HG02642 (cell line): ENCODE data around the gene GNAO1.

Experiments used
- ATAC-seq: cut with Tn5 transposase; IDR thresholded peaks from one replicate; pipeline ENCODE4 v1.9.1; 2021; ENCODE audit warnings: mild to moderate bottlenecking; ENCODE audit not compliant: unreplicated experiment, poor library complexity

The GNAO1 gene

GRCh38 chr16:56327071-56327928, 136.0 kb downstream of the GNAO1 start:
- ATAC-seq: no peak

- ATAC-seq: no peak
These were observed 136.6 kb downstream of the GNAO1 start for GRCh38 chr16:56327929-56328258.

GRCh38 chr16:56328276-56329022, 137.2 kb downstream of the GNAO1 start:
- ATAC-seq: no peak

- no peak for ATAC-seq
These were observed 138.6 kb downstream of the GNAO1 start for GRCh38 chr16:56329887-56330286.

DNA sequence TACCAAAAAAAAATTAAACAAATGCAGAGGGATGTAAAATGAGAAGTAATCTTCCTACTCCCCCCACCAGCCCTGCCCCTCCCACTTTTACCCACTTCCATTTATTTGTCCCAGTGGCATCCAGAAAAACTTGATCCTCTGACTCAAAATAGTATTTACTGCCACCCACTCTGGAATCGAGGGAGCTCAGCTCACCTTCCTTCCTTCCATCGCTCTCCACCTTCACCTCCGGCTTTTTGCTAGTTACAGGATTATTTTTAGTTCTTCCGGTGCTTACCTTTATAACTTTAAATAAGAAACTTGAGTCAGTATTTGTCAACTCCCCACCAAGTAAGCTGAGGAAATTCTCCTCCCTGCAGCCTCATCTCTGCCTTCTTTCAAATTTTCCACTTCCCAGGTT, 139.2 kb downstream of the GNAO1 start:
- ATAC-seq: no peak

DNA sequence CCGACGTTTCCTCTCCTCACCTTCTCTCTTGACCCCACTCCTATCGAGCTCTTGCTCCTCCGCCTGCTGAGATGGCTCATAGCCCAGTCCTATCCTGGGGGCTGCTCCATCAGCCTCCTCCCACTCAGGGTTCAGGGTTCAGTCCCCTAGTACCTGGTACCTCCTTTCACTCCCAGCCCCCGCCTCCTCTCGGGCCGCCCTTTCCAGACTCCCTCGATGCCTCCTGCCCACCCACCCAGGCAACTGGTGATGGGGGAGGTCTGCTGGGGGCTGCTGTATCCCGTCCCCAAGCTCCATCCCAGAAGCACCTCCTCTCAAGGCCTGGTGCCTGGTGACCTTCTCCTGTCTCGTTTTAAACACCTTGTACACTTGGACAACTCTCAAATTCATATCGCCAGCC, 140.1 kb downstream of the GNAO1 start:
- no peak for ATAC-seq

GRCh38 chr16:56331915-56332314, 140.6 kb downstream of the GNAO1 start:
- no peak for ATAC-seq

GRCh38 chr16:56332464-56333079, 141.3 kb downstream of the GNAO1 start:
- ATAC-seq: no peak

- ATAC-seq: no peak
These were observed 143.5 kb downstream of the GNAO1 start for GRCh38 chr16:56334761-56335160.

GRCh38 chr16:56336071-56336688, 144.9 kb downstream of the GNAO1 start:
- no peak for ATAC-seq

GRCh38 chr16:56336711-56337110, 145.4 kb downstream of the GNAO1 start:
- no peak for ATAC-seq

DNA sequence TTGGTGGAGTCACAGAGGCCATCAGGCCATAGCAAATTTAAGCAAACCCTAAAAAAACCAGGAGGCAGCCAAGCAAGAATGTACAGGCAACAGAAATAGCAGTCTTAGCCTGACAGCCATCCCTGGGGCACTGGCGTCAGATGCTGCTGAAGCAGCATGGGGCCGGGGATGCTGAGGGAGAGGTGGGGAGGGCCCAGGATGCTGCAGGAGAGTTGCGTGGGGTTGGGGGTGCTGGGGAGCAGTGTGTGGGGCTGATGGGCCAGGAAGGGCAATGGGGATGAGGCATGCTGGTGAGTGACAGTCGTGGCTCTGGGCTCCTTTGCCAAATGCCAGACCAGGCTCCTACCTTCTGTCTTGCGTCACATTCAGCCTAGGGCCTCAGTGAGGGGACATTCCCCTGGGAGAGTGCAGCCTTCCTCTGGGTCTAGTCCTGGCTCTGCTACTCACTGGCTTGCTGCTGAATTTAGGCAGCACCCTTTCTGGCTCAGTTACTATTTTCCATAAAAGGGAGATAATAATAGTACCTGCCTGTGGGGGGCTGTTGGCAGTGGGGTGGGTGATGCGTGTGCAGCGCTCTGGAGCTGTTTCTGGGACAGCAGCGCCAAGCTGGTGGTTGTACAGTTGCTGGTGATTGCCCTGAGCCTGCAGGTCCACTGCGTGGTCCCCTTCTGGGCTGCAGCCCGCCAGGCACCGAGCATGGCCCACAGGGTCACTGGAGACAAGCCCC, 146.0 kb downstream of the GNAO1 start:
- ATAC-seq: no peak

- ATAC-seq: no peak
These were observed 146.6 kb downstream of the GNAO1 start for GRCh38 chr16:56337858-56338325.

DNA sequence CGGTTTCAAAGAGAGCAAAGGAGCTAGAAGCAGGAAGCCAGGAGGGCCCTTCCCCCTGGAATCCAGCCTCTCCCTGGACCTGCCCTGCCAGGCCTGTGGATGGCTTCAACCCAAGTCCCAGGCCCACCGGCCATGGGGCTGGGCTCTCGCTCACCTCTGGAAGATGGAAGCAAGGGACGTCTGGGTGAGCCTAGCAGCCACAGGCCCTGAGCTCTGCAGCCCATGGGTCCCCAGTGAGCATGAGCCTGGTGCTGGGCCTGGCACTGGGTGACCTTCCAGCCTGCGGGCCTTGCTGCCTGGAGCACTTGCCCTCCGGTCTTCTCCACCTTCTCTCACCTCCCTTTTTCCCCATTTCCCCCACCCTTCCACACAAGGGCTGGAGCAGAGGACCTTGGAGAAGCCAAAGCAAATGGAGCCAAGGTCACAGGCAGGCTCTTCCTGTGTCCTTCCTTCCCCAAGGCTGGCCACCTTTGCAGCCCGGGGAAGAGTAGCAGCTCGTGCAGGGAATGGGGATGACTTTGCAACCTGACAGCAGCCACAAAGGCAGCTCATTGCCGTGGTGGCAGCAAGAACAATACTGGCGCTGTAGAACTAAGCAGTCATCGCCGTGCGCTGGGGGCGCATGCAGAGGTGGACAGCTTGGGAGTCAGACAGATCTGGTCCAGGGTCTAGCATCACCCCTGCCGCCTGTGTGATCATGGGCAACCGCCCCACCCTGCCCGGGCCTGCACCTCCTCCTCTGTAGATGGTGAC, 147.5 kb downstream of the GNAO1 start:
- no peak for ATAC-seq

GRCh38 chr16:56339431-56340195, 148.3 kb downstream of the GNAO1 start:
- no peak for ATAC-seq

- ATAC-seq: no peak
These were observed 149.1 kb downstream of the GNAO1 start for GRCh38 chr16:56340416-56340815.

GRCh38 chr16:56340864-56341365, 149.6 kb downstream of the GNAO1 start:
- no peak for ATAC-seq

DNA sequence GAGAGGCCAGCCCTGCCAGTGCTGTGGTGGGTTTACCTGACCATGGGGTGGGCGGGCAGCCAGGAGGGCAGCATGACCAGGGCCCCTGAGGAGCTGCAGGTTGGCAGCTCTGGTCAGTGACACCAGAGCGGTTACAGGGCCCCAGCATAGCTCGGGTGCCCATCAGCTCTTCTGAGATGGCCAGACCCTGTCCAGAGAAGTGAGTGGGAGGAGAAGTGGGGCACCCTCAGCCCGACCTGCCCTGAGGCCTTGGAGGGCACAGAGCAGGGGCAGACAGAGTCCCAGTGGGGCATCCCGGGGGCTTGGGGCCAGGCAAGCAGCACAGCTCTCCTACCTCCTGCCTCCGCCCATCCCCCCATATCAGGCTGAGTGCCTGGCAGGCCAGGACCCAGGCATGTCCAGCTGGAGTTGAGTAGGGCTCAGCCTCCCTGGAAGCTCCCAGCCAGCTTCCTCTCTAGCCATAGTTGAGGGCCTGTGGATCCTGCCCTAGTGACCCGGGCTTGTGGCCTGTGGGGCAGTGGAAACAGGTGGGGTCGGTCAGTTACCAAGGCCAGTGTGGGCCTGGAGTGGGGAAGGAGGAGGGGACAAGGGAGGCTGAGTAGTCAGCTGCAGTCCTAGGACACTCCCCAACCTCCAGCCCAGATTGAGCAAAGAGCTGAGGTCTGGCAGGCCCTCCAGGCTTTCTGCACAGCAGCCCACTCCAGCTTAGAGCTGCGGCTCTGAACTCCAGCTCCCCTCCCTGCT, 150.5 kb downstream of the GNAO1 start:
- ATAC-seq: no peak
